Thymus (tissue), 11 donors: ENCODE measurements around the gene HOXD10. TPM values are rescaled to one million over a fixed set of nuclear protein-coding genes. Genes with fewer than 3 reads are reported as not detected.

Experiments
- DNase-seq, 9 donors: peaks; one replicate each; pipeline ENCODE4 v3.0.0-alpha.2; 2013; ENCODE audit warnings: low spot score in 9 of 9, low read depth in 6 of 9, missing footprints in 1 of 9
- H3K27ac ChIP-seq, 2 donors: one replicate each; pipeline ENCODE4 v1.5.1; 2013; ENCODE audit warnings: control low read depth in 1 of 2, low read depth in 1 of 2, low read length in 1 of 2, mild to moderate bottlenecking in 1 of 2, moderate library complexity in 1 of 2
- H3K27me3 ChIP-seq, 2 donors: one replicate each; pipeline ENCODE4 v1.5.1; 2013; ENCODE audit warnings: low read length in 1 of 2; ENCODE audit not compliant: control insufficient read depth in 2 of 2, insufficient read depth in 1 of 2
- H3K36me3 ChIP-seq, 2 donors: one replicate each; pipeline ENCODE4 v1.5.1; 2013; ENCODE audit warnings: low read length in 1 of 2, mild to moderate bottlenecking in 1 of 2, moderate library complexity in 1 of 2; ENCODE audit not compliant: control insufficient read depth in 2 of 2, insufficient read depth in 2 of 2
- H3K4me1 ChIP-seq, 2 donors: one replicate each; pipeline ENCODE4 v1.5.1; 2013; ENCODE audit warnings: low read length in 2 of 2; ENCODE audit not compliant: control insufficient read depth in 2 of 2, insufficient read depth in 2 of 2
- H3K4me3 ChIP-seq, 2 donors: one replicate each; pipeline ENCODE4 v1.5.1; 2013; ENCODE audit warnings: low read length in 2 of 2, control low read depth in 1 of 2, mild to moderate bottlenecking in 1 of 2
- H3K9me3 ChIP-seq, 2 donors: one replicate each; pipeline ENCODE4 v1.5.1; 2013; ENCODE audit warnings: low read length in 1 of 2, mild to moderate bottlenecking in 1 of 2; ENCODE audit not compliant: control insufficient read depth in 2 of 2, insufficient read depth in 1 of 2
- WGBS: extraction: QIAGEN DNeasy Blood & Tissue Kit; methylation state at CpG from one replicate; pipeline ENCODE4 v1.1.7; 2013; 5-methylcytosine and 5-hydroxymethylcytosine counted together
- polyA plus RNA-seq: library from polyadenylated mRNA; stranded (reverse); fragments of 200-250 nt; gene quantifications from one replicate; pipeline ENCODE4 v1.2.3, GENCODE V29; 2013
- total RNA-seq: library from RNA; stranded (reverse); fragments of 120-200 nt; gene quantifications from one replicate; pipeline ENCODE4 v1.2.4, GENCODE V29; 2013
- donor health status: healthy.

The HOXD10 gene
- total and polyA plus RNA-seq, 2 donors: 0.09 TPM; not detected in 1

DNA sequence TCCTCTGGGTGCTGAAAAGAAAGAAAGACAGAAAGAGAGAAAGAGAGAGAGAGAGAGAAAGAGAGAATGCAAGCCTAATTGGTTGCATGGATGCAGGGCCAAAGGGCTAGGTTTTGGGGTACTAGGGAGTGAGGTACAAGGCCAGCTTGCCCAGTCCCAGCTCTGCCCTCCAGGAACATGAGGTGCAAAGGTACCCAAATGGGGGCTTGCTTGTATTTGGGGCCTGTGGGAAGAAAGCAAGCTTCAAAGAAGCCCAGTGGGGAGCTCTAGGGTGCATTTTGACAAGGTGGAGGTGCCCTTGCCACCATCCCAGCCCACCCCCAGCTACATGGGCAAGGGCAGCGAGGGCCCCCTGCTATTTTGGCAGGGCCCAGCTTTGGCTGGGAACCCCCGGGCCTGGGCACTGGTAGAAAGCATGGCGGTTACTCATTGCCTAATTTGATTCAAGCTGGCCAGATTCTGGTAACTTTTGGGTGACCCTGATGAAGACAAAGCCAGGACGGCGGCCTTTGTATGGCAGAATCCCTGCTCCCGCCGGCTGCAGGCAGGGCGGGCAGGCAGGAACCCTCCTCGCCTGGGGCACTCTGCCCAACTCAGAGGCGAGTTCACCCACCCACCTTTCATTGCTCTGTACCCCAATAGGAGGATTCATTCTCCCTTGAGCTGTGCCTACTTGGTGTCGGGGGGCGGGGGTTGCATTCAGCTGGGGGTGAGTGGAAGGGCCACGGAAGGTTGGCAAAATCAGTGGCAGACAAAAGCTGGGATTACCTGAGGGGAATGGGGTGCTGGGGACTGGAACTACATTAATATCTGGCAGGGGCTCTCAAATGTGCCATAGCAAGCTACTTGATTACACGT is 34.2 kb downstream of the HOXD10 start:
- peaks cover 96 to 100% of the 10 kb centered on the region in 2 donors for H3K27me3 ChIP-seq

GRCh38 chr2:176151442-176152287 is 35.1 kb downstream of the HOXD10 start, which contains the start of gene HOXD4:
TSS of gene HOXD4 (plus strand) at chr2:176151550. CDS start at chr2:176151634, 84 bp downstream.
- Histone ChIP-seq H3K4me3 (no peak within 1 kb of the TSS), H3K27ac (no peak within 1 kb of the TSS), H3K36me3 (no peaks in the 10 kb centered on the region), H3K4me1 (no peaks in the 10 kb centered on the region), H3K9me3 (peaks cover 0 to 15% of the 10 kb centered on the region in 2 donors), H3K27me3 (peaks cover 96 to 100% of the 10 kb centered on the region in 2 donors)
- no peak for DNase-seq
- WGBS: 5% methylated on average over 55 of the region's 55 CpGs

More for the DNA sequence above, 34.2 kb downstream of the HOXD10 start:
- Histone ChIP-seq H3K36me3 (no peaks in the 10 kb centered on the region), H3K27ac (no peak overlapping the region), H3K4me1 (no peaks in the 10 kb centered on the region), H3K9me3 (peaks cover 0 to 15% of the 10 kb centered on the region in 2 donors), H3K4me3 (no peak overlapping the region)
- DNase-seq: no peak
- 40% methylated on average over 14 of the region's 14 CpGs for WGBS

- DNase-seq: no peak
- Histone ChIP-seq H3K9me3 (peaks cover 0 to 15% of the 10 kb centered on the region in 2 donors), H3K36me3 (no peaks in the 10 kb centered on the region), H3K4me3 (no peak overlapping the region), H3K4me1 (no peaks in the 10 kb centered on the region), H3K27me3 (peaks cover 96 to 100% of the 10 kb centered on the region in 2 donors), H3K27ac (no peak overlapping the region)
- 16% methylated on average over 48 of the region's 48 CpGs for WGBS
Measured at GRCh38 chr2:176152350-176153181, 36.0 kb downstream of the HOXD10 start.

DNA sequence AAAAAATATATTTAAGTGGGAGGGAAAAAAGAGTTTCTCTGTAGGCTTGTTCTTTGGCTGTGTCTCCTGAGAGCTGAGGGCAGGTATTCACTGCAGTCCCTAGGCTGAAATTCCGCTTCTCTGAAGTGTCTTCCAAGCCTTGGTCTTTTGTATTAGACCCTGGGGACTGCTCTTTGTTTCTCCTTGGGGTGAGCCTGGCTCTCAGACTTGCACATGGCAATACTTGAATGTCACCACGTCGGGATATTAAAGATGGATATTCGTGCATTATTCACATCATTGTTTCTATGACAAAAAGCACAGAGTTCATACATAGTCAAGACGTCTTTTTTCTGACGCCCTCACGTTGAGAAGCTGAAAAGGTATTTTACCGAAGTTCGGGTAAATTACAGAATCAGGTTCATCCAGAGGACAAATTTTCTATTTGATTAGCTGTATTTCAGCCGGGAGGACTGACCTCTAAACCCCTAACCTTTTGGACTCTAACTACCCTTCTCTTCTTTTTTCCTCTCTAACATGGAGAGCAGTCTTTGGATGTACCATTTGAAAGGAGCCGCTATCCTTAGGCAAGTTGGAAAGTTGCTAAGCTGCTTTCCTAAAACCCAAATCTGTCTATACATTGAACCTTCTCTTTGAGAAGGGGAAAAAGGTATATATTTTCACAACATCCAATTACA is 38.1 kb downstream of the HOXD10 start:
- H3K36me3 ChIP-seq: no peaks in the 10 kb centered on the region
- no peak overlapping the region for H3K27ac ChIP-seq
- H3K27me3 ChIP-seq: peaks cover 96 to 100% of the 10 kb centered on the region in 2 donors
- H3K4me3 ChIP-seq: no peak overlapping the region
- no peaks in the 10 kb centered on the region for H3K4me1 ChIP-seq
- peaks cover 0 to 8% of the 10 kb centered on the region in 2 donors for H3K9me3 ChIP-seq
- DNase-seq: no peak
- 38% methylated on average over 11 of the region's 11 CpGs for WGBS

DNA sequence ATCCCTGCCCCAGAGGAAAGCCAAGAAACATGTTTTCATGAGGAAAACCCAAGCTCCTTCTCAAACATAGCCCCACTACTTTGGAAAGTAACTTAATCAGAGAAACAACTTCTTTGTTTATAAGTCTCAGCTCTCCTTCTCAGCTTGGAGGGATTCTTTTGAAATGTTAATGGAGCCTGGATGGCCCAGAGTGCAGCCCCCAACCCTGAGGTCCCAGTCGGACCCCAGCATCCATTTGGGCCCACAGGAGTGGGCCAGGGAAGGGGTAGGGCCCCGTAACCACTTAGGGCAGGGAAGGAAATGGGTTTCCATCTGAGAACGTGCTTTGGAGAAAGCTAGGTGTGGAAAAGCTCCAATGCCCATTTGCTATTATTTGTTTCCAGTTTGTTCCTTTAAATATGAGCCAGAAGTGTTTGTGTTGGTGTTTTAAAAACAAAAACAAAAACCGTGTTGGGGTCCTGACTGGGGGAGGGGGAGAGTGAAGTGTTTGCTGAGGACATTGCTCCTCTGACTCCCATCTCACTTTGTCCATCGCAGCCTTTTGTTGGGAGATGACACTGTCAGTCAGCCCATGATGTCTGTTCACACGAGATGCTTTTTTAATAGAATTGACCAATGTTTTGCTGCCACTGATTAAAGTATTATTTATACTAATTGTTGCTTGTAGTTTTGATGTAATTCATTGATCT is 38.9 kb downstream of the HOXD10 start:
- 21% methylated on average over 6 of the region's 6 CpGs for WGBS
- no peaks in the 10 kb centered on the region for H3K36me3 ChIP-seq
- peaks cover 0 to 6% of the 10 kb centered on the region in 2 donors for H3K9me3 ChIP-seq
- no peak overlapping the region for H3K27ac ChIP-seq
- DNase-seq: no peak
- peaks cover 96 to 100% of the 10 kb centered on the region in 2 donors for H3K27me3 ChIP-seq
- peaks cover 0 to 7% of the 10 kb centered on the region in 2 donors for H3K4me1 ChIP-seq
- H3K4me3 ChIP-seq: no peak overlapping the region

GRCh38 chr2:176156301-176156806 is 39.8 kb downstream of the HOXD10 start:
- Histone ChIP-seq H3K36me3 (no peaks in the 10 kb centered on the region), H3K27ac (no peak overlapping the region), H3K4me3 (no peak overlapping the region), H3K27me3 (peaks cover 97 to 100% of the 10 kb centered on the region in 2 donors), H3K4me1 (peaks cover 0 to 12% of the 10 kb centered on the region in 2 donors), H3K9me3 (peaks cover 0 to 4% of the 10 kb centered on the region in 2 donors)
- 35% methylated on average over 8 of the region's 8 CpGs for WGBS
- no peak for DNase-seq

GRCh38 chr2:176156807-176157498 is 40.4 kb downstream of the HOXD10 start, which contains the start of gene HOXD3:
TSS of gene HOXD3 (plus strand) at chr2:176157307. CDS start at chr2:176169115, 11,808 bp downstream.
- no peak for DNase-seq
- H3K9me3 ChIP-seq: peaks cover 0 to 4% of the 10 kb centered on the region in 2 donors
- no peak within 1 kb of the TSS for H3K27ac ChIP-seq
- H3K4me1 ChIP-seq: peaks cover 0 to 12% of the 10 kb centered on the region in 2 donors
- H3K36me3 ChIP-seq: no peaks in the 10 kb centered on the region
- peaks cover 97 to 100% of the 10 kb centered on the region in 2 donors for H3K27me3 ChIP-seq
- WGBS: 8% methylated on average over 48 of the region's 48 CpGs
- no peak within 1 kb of the TSS for H3K4me3 ChIP-seq
